ENCODE data around the gene ENO1.

DNA sequence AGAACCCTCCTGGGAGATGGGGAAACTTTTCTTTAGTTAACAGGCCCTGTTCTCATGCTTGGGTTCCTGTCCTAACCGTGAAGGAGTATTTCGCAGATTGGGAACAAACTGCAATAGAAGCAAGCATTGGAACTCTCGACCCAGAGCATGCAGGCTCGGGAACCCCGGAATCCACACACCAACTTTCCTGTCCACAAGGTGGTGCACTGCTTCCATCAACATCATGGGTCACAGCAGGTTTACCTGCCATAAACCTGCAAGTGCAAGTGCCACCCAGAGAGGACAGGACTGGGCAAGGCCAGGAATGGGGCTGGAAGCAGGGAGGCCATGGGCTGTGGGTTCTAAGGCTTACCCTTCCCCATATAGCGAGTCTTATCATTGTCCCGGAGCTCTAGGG is 6.9 kb downstream of the ENO1 start:
- TF ChIP-seq ZKSCAN3 (CRISPR knock-in tag; IDR thresholded peaks at IDR 0.05) = no peak
- no peak for TF ChIP-seq SRSF7 (optimal IDR thresholded peaks at IDR 0.05; ENCODE audit: low read depth, low read length)
- TF ChIP-seq, protein P1, sequence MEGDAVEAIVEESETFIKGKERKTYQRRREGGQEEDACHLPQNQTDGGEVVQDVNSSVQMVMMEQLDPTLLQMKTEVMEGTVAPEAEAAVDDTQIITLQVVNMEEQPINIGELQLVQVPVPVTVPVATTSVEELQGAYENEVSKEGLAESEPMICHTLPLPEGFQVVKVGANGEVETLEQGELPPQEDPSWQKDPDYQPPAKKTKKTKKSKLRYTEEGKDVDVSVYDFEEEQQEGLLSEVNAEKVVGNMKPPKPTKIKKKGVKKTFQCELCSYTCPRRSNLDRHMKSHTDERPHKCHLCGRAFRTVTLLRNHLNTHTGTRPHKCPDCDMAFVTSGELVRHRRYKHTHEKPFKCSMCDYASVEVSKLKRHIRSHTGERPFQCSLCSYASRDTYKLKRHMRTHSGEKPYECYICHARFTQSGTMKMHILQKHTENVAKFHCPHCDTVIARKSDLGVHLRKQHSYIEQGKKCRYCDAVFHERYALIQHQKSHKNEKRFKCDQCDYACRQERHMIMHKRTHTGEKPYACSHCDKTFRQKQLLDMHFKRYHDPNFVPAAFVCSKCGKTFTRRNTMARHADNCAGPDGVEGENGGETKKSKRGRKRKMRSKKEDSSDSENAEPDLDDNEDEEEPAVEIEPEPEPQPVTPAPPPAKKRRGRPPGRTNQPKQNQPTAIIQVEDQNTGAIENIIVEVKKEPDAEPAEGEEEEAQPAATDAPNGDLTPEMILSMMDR (IDR thresholded peaks at IDR 0.05 in 2 of 3, conservative IDR thresholded peaks at IDR 0.05 in 1 of 3; ENCODE audit: insufficient read depth in 2 of 3, low read depth in 1 of 3, low read length in 3 of 3) = peak; percentile 17 to 39 (median 38); a peak in 3 of 6 replicates
- TF ChIP-seq POLR2A (conservative IDR thresholded peaks at IDR 0.05) = no peak
- no peak for TF ChIP-seq CSDE1 (IDR thresholded peaks at IDR 0.05)
- no peak for TF ChIP-seq ZNF217 (CRISPR knock-in tag; IDR thresholded peaks at IDR 0.05)
- no peak for TF ChIP-seq CCNT2 (IDR thresholded peaks at IDR 0.05; ENCODE audit: borderline replicate concordance, extremely low read depth, insufficient read length, low read depth, low read length)
- TF ChIP-seq, protein P2, sequence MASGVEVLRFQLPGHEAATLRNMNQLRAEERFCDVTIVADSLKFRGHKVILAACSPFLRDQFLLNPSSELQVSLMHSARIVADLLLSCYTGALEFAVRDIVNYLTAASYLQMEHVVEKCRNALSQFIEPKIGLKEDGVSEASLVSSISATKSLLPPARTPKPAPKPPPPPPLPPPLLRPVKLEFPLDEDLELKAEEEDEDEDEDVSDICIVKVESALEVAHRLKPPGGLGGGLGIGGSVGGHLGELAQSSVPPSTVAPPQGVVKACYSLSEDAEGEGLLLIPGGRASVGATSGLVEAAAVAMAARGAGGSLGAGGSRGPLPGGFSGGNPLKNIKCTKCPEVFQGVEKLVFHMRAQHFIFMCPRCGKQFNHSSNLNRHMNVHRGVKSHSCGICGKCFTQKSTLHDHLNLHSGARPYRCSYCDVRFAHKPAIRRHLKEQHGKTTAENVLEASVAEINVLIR (CRISPR knock-in tag; IDR thresholded peaks at IDR 0.05) = no peak
- TF ChIP-seq SNRNP70 (optimal IDR thresholded peaks at IDR 0.05; ENCODE audit: low read depth, low read length) = no peak
- no peak for TF ChIP-seq PTBP1 (IDR thresholded peaks at IDR 0.05; ENCODE audit: low read depth, low read length)
- TF ChIP-seq POLR2AphosphoS2 (IDR thresholded peaks at IDR 0.05; ENCODE audit: low read length) = no peak
